Measurements from ENCODE around the gene SMIM22.

The SMIM22 gene, protein sequence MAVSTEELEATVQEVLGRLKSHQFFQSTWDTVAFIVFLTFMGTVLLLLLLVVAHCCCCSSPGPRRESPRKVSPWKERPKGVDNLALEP

DNA sequence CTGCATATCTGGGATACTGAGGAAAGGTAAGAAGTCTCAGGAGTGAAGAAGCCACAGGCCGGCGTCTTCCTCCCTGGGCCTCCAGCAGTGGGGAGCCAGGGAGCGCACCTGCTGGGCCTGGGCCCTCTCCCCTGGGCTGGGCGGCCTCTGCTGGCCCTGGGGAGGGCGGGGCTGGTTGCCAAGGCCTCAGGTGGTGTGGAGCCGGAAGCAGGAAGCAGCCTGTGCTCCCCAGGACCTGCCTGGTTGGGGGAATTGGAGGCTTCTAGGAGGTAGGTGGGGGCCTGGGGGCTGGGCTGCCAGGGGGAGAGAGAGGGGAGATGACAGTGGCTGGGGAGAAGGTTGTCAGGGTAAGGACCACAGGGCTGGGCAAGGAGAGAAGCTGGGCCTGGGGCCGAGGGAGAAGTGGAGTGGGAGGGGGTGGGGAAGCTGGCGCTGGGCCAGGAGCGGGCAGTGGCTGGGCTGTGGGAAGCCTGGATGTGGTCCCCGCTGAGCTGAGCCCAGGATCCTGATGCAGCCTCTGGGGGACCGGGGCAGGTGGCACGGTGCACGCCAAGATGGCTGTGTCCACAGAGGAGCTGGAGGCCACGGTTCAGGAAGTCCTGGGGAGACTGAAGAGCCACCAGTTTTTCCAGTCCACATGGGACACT lies at the start of gene SMIM22:
Gene SMIM22 (plus strand): TSS at position 189 of the 647 bp plus-strand sequence. CDS start 366 bp downstream, at position 555.
- DNase-seq, result no peak

DNA sequence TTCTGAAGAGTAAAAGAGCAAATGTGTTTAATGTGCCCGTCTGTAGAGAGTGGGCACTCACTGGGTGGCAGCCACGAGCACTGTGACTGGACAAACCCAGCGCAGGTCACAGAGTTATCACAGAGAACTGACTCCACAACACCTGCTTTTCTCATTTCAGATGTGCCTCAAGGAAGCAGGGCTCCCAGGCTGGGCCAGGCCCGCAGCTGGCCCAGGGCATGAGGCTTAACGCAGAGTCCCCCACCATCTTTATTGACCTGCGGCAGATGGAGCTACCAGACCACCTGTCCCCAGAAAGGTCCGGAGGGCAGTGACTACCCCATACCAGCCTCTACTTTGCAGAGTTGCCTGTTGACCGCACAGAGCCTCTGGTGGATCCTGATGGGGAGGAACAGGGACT lies 49.0 kb upstream of the SMIM22 start:
- DNase-seq, result no peak

DNA sequence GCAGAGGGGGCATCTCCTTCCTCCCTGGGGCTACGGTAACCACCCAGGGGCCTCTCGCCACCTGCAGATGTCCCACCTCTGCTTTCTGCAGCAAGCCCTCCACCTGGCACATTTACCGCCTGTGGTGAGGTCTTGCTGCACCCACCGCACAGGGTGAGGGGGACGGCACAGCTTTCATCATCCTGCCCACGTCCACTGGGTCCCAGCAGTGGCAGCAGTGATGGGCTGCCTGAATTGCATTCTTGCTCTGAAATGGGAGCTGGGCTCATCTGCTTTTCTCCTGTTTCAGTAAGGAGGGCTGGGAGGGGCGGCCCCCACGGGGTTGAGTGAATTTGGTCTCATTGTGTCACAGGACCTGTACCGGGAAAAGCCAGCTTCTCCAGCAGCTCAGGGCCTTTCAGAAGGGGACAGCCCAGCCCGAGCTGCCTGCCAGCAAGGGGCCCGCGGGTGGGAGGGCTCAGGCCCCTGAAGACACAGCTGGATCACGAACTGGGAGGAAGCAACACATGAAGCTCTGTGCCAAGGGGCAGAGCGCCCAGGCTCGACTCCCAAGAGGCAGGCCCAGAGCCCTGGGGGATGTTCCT lies 48.1 kb upstream of the SMIM22 start:
- DNase-seq, result no peak

DNA sequence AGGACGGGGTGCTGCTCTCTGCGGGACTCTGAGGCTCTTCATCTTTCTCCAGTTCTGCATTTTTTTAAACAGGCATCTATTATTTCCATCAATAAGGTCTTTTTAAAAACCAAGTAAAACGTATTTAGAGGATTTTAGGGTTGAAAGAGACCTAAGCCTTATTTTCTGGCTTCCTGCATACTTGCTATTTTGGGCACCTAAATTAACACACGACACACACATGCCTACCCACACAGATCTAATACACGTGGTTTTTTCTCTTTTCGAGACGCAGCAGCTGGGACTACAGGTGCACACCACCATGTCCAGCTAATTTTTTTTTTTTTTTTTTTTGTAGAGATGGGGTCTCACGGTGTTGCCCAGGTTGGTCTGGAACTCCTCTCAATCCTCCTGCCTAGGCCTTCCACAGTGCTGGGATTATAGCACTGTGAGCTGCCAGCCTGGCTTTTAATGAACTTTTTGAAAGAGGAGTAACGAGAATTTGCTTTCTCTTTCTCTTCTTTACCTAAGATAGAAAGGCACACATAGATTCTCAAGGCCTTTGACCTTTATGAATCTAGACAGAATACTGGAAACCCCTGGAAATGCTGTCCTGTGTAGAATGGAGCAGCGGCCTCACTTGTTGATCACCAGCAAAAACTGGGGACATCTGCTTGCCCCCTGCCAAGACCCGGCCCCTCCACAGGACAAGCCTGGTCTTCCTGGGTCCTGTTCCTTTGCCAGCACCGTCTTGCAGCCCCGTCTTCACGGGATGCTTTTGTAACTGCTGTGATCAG lies 47.1 kb upstream of the SMIM22 start:
- DNase-seq, result no peak

DNA sequence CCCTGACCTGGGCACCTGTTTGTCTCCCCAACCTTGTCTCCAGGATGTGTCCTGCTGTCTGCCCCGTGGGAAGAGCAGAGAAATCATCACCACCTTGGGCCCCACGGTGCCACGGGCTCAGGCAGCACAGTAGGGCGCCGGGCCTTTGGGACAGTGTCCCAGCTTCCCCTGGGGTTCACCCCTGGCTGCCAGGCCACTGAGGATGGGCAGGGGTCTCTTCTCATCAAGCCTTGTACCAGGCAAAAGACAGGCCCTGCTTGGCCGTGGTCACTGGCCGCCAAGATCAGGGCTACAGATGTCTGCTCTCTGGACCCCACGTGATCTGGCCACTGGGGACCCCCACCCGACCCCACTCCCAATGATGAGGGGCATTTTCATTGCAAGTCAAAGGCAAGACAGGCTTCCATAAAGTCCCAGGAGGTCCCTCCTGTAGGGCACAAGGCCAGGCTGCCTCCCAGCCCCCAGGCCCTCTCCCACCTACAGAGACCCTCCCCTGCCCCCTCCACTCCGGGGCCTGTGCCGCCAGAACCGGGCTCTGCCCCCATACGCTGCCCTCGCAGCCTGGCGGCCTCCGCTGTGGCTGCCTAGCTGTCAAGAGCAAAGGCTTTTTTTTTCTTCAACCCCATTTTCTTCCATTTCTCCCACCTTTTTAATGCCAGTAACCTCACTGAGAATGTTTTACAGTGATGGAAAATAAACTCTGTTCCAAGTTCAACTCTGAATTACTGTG lies 46.3 kb upstream of the SMIM22 start:
- DNase-seq, result no peak

DNA sequence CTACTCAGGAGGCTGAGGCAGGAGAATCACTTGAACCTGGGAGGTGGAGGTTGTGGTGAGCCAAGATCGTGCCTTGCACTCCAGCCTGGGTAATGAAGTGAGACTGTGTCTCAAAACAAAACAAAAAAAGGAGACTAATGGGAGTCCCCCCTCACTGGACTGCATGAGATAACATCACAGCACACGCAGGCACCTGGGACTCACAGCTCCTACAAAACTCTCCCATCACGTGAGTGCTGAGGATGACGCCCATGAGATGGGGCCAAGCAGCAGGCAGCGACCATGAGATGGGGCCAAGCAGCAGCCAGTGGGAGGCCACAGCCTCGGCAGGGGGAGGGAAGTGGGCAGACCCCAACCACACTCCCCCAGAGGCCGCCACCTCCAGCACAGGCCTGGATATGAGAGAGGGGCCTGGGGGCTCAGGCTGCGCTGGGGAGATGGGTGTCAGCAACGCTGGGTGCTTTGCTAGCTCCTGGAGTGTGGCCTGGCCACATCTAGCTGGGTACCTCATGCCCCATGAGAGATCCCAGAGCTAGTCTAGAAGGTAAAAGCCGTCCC lies 45.4 kb upstream of the SMIM22 start:
- DNase-seq, result no peak

DNA sequence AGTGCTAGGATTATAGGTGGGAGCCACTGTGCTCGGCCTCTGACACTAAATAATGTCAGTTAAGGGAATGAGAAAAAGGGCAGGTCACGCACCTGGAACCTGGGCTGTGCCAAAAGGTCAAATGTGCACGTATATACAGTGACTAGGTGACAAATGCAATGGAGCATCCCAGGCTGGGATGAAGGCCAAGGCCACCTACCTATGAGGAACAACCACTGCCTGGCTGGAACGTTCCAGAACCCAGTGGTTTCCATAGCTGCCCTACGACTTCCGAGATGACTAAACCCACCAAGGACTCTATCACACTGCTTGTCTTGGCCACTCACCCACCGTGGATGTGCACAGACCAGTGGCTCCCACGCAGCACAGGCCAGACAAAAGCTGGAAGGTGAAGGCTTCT lies 44.3 kb upstream of the SMIM22 start:
- no peak for DNase-seq

DNA sequence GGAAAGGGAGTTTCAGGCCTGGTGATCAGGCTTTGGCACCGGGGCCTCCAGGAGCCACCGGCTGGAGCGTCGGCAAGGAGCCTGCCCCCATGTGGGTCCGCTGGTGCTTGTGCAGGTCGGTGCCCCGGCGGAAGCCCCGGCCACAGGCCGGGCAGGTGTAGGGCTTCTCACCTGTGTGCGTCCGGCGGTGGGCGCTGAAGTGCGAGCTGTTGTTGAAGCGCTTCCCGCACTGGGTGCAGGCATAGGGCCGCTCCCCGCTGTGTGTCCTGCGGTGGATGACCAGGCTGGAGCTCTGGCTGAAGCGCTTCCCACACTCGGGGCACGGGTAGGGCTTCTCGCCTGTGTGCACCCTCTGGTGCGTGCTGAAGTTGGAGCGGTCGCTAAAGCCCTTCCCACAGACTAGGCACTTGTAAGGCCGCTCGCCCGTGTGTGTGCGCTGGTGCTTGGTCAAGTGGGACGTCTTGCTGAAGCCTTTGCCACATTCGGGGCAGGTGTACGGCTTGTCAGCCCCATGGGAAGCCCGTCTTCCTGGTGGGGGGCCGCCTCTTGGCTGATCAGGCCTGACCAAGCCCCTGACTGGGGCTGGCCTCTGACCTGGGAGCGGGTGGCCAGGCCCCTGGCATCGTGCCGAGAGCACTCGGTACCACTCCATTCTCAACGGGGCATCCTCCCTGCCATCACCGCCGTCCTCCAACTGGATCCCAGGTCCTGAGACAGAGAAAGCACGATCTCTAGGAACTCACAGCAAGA lies 42.6 kb upstream of the SMIM22 start:
- DNase-seq, result no peak

DNA sequence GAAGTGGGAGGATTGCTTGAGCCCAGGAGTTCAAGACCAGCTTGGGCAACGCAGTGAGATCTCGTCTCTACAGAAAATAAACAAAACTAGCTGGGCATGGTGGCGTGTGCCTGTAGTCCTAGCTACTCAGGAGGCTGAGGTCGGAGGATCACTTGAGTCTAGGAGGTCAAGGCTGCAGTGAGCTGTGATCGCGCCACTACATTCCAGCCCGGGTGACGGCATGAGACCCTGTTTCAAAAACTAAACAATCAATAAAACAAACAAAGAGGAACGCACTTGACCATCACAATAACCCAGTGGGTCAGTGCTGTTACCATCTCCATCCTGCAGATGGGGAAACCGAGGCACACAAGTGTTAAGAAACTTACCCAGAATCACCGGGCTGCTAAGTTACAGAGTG lies 41.9 kb upstream of the SMIM22 start:
- no peak for DNase-seq

DNA sequence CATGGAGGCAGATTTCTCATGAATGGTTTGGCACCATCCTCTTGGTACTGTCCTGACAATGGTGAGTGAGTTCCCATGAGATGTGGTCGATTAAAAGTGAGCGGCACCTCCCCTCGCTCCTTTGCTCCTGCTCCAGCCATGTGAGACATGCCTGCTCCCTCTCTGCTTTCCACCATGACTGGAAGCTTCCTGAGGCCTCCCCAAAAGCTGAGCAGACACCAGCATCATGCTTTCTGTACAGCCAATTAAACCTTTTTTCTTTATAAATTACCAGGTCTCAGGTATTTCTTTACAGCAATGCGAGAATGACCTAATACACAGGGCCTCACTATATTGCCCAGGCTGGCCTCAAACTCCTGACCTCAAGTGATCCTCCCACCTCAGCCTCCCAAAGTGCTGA lies 40.3 kb upstream of the SMIM22 start:
- no peak for DNase-seq

DNA sequence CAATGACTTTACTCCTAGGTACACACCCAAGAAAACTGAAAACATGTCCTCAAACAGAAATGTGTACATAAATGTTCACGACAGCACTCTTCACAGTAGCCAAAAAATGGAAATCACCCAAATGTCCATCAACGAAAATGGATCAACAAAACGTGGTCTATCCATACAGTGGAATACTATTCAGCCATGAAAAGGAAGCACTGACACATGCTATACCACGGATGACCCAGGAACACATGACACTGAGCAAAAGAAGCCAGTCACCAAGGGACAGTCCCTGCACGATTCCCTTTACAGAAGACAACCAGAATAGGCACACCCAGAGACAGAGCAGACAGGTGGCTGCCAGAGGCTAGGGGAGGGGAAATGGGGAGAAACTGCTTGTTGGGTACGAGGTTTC lies 39.5 kb upstream of the SMIM22 start:
- no peak for DNase-seq

DNA sequence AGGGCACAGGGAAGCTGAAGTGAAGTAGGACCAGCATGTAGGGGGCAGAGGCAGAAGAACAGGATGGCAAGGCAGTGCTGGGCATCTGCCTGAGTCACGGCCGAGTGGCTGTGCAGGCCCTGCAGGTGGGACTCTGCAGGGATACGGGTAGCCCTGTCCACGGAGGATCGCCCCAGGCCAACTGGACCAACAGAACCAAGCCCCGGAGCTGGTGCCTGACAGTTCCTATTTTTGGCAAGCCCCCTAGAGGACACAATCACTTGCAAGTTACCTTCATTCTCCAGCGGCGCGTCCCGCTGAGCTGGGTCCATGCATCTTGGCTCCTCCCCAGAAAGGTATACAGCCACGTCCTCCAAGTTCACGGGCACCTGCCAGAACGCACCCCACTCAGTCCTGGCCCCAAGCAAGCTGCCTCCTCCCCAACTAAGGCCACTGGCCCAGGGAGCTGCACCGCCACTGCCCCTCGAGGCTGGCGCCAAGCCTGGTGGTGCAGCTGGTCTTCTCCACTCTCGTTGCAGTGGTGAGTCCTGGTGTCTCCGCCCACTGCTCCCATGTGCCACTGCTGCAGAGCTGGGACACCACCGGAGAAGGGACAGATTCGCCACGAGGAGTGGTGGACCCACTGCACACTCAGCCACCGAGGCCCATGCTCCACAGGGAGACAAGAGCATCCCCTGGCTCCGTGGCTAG lies 34.8 kb upstream of the SMIM22 start:
- DNase-seq, result no peak

DNA sequence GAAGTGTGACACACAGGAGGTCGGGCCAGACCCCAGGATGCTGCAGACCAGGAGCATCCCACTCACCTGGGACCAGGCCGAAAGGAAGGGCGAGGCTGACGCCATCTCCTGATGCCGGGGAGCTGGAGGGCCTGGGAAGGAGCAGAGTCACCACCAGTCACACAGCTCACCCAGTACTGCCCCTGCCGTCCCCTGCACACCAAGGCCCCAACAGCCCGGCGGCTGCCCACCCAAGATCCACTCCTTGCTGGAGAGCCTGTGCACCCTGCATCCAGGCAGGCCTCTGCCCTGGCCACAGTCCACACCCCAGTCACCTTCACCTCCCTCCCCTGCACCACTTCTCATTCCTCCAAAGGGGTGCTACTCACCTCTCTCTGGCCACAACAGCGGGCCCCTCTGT lies 33.0 kb upstream of the SMIM22 start:
- DNase-seq, result no peak

DNA sequence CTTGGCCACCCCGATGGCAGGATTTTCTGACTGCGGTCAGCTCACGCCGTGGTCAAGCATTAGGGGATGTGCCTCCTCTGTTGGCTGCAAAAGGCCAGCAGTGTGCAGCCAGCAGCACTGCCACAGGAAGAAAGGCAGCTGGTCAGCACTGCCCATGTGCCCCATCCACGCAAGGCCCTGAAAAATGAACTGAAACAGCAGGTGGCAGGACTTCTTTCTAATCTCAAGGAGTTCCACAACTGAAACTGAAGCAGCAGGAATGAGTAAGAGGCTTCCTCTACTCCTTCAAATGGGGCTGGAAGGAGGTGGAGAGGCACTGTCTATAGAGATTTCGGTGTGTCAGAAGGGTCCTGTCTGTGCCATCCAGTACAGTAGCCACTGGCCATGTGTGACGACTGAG lies 31.4 kb upstream of the SMIM22 start:
- DNase-seq, result no peak

DNA sequence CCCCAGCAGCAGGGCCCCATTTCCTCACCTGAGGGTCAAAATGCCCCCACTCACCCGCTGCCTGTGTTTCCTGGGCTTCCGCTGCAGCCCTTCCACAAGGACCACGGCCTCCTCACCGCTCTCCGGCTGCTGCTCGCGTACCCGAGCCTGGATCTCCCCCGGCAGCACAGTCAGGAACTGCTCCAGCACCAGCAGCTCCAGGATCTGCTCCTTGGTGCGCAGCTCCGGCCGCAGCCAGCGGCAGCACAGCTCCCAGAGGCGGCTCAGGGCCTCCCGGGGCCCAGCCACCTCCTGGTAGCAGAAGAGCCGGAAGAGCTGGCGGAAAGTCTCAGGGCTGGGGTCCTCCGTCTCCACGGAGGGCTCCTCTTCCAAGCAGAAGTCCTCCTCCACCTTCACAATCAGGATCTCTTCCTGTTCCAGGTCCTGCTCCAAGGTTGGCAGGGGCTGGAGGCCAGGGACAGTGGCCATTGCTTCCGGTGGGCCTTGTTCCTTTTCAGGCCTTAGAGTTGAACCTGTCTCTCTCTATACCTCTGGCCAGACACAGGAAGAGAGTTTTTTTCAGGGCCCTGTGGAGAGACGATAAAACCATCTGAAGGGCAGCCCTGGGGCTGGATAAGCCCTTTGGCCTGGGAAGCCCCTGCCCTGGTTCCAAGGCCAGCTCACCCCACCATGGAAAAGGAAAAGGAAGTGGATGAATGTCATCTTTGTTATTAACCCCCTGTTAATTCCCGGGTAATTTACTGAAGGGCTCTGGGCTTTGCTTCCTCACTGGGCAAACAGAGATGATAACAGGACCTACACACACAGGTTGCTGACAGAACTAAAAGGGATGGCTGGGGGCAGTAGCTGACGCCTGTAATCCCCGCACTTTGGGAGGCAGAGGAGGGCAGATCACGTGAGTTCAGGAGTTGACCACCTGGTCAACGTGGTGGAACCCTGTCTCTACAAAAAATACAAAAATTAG lies 29.4 kb upstream of the SMIM22 start:
- DNase-seq, result no peak

DNA sequence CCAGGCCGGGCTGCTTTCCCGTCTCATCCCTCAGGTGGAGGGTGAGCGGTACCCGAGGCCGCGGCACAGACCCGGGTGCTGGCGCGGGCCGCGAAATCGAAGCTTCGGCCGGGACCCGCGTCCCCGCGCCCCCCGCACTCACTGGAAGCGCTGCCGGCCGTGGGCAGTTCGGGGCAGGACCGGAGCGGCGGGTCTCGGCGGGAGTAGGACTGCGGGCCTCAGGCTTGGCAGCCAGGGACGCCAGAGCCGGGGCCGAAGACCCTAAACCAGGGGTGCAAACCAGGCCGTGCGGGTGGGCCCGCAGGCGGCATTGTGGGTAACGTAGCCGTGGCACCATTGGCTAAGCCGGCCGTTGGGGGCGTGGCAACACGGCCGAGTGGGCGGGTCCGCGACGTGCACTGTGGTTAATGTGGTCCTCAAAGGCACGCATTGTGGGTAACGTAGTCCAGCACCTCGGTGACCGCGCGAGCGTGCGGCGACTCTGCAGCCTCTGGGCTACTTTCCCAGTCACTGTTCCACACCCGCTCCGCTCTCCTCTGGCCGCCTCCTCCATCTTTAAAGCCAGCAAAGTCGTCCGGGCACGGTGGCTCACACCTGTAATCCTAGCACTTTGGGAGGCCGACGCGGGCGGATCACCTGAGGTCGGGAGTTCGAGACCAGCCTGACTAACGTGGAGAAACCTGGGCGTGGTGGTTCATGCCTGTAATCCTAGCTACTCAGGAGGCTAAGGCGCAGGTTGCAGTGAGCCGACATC lies 28.1 kb upstream of the SMIM22 start, which contains the start of gene ZNF500:
Gene ZNF500 (minus strand): TSS at position 288 of the 754 bp plus-strand sequence. CDS start 1,184 bp downstream, outside the sequence.
- DNase-seq, result peak; percentile 99

DNA sequence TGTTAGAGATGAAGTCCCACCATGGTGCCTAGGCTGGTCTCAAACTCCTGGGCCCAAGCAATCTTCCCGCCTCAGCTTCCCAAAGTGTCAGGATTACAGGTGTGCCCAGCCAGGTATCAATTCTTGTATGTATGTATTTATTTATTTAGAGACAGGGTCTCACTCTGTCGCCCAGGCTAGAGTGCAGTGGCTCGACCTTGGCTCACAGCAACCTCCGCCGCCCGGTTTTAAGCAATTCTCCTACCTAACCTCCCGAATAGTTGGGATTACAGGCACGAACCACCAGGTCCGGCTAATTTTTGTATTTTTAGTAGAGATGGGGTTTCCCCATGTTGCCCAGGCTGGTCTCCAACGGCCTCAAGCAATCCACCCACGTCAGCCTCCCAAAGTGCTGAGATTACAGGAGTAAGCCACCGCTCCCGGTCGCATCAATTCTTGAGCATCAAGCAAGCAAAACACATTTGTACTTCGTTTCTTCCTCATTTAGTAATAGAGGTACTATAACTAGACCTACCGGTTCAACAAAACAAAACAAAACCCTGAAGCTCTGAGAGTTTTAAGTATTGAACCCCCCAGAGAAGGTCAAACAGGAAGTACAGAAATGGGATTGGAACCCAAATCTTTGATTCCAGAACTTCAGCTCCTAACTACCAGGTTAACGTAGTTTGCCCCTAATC lies 27.2 kb upstream of the SMIM22 start:
- no peak for DNase-seq

DNA sequence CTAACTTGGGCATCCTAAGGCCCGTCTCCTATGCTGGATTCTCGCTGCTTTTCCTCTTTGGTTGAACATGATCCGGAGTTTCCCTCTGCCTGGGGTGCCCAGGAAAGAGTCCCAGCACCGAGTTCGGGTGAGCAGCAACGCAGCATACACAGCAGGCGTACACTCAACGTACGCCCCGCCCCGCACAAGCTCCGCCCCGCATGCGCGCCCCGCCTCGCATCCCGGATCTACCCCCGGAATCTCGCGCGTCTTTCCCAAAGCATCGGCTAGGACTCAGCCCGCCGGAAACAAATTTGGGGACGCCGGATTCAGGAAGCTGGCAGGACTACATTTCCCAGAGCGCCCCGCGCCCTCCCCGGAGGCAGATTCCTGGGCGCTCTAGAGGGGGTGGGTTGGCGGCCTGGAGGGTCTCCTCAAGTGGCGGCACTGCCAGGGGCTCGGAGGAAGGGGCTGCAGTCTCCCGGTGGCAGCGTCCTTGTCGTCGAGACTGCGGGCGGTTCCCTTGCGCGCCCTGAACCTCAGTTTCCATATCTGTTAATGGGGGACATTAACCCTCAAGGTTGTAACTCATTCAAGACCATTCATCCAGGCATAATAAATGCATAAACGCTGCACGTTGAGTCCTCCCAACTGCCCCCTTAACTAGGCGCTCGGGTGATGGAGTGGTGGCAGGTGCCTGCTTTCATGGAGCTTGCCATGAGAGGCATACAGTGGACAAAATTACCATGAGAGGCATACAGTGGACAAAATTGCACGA lies 26.4 kb upstream of the SMIM22 start:
- DNase-seq, result peak; percentile 95
